AG09319 (cell line): Measurements from ENCODE around the gene PCDH9.

Experiments used
- DNase-seq: peaks from one replicate; pipeline ENCODE4 v3.0.0-alpha.2; 2010; ENCODE audit warnings: low read depth; ENCODE audit errors: extremely low read depth
- TF ChIP-seq, protein P1 (sequence below): IDR thresholded peaks from 2 replicates; pipeline ENCODE4 v1.5.1; 2011; ENCODE audit warnings: low read depth, mild to moderate bottlenecking, inconsistent platforms, low read length, moderate library complexity

PCDH9 gene

DNA sequence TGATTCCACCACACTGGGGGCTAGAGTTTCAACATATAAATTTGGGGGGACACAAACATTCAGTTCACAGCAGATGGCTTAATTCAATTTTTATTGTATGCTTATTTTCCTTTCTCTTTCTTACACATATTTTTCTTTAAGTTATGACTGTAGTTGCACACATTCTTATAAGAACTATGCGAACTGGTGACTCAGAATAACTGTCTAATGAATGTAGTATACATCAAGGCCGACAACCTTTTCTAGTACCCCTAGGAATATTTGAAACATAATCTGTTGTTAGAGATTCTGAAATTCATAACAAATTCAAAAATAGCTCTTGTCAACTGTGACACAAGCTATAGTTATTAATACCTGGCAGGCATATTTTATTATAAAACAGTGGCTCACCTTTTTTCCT, 695.6 kb downstream of the PCDH9 start:
- TF ChIP-seq, protein P1, sequence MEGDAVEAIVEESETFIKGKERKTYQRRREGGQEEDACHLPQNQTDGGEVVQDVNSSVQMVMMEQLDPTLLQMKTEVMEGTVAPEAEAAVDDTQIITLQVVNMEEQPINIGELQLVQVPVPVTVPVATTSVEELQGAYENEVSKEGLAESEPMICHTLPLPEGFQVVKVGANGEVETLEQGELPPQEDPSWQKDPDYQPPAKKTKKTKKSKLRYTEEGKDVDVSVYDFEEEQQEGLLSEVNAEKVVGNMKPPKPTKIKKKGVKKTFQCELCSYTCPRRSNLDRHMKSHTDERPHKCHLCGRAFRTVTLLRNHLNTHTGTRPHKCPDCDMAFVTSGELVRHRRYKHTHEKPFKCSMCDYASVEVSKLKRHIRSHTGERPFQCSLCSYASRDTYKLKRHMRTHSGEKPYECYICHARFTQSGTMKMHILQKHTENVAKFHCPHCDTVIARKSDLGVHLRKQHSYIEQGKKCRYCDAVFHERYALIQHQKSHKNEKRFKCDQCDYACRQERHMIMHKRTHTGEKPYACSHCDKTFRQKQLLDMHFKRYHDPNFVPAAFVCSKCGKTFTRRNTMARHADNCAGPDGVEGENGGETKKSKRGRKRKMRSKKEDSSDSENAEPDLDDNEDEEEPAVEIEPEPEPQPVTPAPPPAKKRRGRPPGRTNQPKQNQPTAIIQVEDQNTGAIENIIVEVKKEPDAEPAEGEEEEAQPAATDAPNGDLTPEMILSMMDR: no peak
- DNase-seq: no peak

GRCh38 chr13:66532845-66533244, 697.3 kb downstream of the PCDH9 start:
- TF ChIP-seq, protein P1: no peak

DNA sequence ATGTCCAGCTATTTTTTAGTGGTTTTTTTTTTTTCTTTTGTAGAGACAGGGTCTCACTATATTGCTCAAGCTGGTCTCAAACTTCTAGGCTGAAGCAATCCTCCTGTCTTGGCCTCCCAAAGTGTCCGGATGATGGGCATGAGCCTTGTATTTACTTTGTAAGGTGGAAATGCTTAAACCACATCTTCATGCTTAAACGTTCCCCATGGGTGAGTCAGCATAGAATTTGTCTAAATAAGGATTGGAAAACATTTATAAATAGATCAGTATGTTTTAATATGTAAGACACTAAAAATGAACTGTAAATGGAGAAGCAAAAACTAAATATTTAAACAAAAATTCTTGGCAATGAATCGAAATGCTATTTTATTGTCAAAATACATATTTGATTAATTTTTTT, 698.0 kb downstream of the PCDH9 start:
- TF ChIP-seq, protein P1: no peak
- no peak for DNase-seq

More at GRCh38 chr13:66532845-66533244, 697.3 kb downstream of the PCDH9 start:
- DNase-seq: no peak

DNA sequence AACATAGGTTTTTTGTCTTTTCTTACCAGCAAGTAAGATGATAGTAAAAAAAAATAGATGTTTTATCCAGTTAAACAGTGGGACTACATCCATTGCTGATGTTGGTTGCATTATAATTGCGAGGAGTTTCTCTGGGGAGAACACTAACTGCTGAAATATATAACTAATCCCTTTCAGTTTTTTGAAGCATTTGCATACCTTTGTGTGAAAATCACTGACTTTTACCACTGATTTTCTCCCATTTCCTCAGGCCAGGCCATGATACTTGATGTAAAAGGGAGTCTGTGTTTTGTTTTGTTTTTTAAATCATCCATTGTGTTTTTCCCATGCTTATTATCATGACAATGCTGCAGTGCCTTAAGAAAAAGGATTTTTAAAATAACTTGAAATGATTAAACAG, 699.5 kb downstream of the PCDH9 start:
- no peak for DNase-seq
- TF ChIP-seq, protein P1: no peak

GRCh38 chr13:66530158-66530557, 700.0 kb downstream of the PCDH9 start:
- TF ChIP-seq, protein P1: no peak

GRCh38 chr13:66528944-66529576, 701.1 kb downstream of the PCDH9 start:
- no peak for DNase-seq
- TF ChIP-seq, protein P1: no peak

More at GRCh38 chr13:66530158-66530557, 700.0 kb downstream of the PCDH9 start:
- DNase-seq: no peak

GRCh38 chr13:66528180-66528579, 702.0 kb downstream of the PCDH9 start:
- DNase-seq: no peak
- TF ChIP-seq, protein P1: no peak
